Measurements from ENCODE around the gene SLC25A24.

DNA sequence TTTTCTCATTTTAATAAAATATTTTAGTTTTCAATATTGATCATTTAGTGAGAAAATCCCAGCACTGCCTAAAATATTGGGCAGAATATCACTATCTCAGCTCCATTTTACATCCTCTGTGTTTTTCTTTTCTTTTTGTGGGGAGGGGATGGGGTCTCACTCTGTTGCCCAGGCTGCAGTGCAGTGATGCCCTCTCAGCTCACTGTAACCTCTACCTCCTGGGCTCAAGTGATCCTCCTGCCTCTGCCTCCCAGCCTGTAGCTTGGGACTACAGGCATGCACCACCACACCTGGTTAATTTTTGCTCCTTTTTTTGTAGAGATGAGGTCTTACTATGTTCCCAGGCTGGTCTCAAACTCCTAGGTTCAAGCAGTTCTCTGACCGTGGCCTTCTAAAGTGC lies 76.1 kb downstream of the SLC25A24 start:
- TF ChIP-seq POLR2A (IDR thresholded peaks at IDR 0.05) (no peak), CTCF (IDR thresholded peaks at IDR 0.05) (no peak)

All from right lobe of liver (tissue), 4 donors.